ENCODE results near the gene PNMA1. TPM values are rescaled to one million over a fixed set of nuclear protein-coding genes. Genes with fewer than 3 reads are reported as not detected.

PNMA1 gene
- total and polyA plus RNA-seq, 2 donors (not counting 1 experiment from before 2014, with no cell fraction given), result 9.5 to 31.6 TPM

- Mint-ChIP-seq H3K9me3 (ENCODE audit: insufficient read depth) (peaks cover 3% of the 10 kb centered on the region), H3K27me3 (no peaks in the 10 kb centered on the region), H3K4me1 (no peaks in the 10 kb centered on the region), H3K4me3 (no peak overlapping the region), H3K27ac (no peak overlapping the region)
- intact Hi-C loops (cut with micrococcal nuclease), result no loop called here
- TF ChIP-seq, protein P1, sequence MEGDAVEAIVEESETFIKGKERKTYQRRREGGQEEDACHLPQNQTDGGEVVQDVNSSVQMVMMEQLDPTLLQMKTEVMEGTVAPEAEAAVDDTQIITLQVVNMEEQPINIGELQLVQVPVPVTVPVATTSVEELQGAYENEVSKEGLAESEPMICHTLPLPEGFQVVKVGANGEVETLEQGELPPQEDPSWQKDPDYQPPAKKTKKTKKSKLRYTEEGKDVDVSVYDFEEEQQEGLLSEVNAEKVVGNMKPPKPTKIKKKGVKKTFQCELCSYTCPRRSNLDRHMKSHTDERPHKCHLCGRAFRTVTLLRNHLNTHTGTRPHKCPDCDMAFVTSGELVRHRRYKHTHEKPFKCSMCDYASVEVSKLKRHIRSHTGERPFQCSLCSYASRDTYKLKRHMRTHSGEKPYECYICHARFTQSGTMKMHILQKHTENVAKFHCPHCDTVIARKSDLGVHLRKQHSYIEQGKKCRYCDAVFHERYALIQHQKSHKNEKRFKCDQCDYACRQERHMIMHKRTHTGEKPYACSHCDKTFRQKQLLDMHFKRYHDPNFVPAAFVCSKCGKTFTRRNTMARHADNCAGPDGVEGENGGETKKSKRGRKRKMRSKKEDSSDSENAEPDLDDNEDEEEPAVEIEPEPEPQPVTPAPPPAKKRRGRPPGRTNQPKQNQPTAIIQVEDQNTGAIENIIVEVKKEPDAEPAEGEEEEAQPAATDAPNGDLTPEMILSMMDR (IDR thresholded peaks at IDR 0.05), result no peak
- no peak for TF ChIP-seq EZH2 (IDR thresholded peaks at IDR 0.05; ENCODE audit: borderline replicate concordance, insufficient read depth, low read depth, low read length, poor library complexity, severe bottlenecking)
- no peaks in the 10 kb centered on the region for H3K4me1 ChIP-seq (ENCODE audit: control insufficient read depth in 2 of 2, insufficient read depth in 2 of 2, low read length in 2 of 2)
- no peak overlapping the region for H3K9ac ChIP-seq (ENCODE audit: low read length)
- DNase-seq (no peak), ATAC-seq (ENCODE audit: low read depth) (no peak)
- no peak overlapping the region for H2AFZ ChIP-seq (ENCODE audit: insufficient read depth, low read depth, low read length, poor library complexity, severe bottlenecking)
- ChIA-PET POLR2A (no interaction called here), CTCF (no interaction called here)
- no peaks in the 10 kb centered on the region for H3K27me3 ChIP-seq (replicated peaks in 1 of 4; ENCODE audit: control extremely low read depth in 1 of 4, control insufficient read depth in 3 of 4, insufficient read depth in 4 of 4, low read length in 3 of 4)
- H3K4me2 ChIP-seq (replicated peaks; ENCODE audit: low read depth, low read length, poor library complexity, severe bottlenecking), result no peak overlapping the region
- no peaks in the 10 kb centered on the region for H3K36me3 ChIP-seq (replicated peaks in 1 of 2; ENCODE audit: control extremely low read depth in 1 of 2, control insufficient read depth in 1 of 2, extremely low read depth in 1 of 2, insufficient read depth in 2 of 2, low read length in 1 of 2)
- 100% methylated on average over 4 of the region's 5 CpGs for WGBS (ENCODE audit: insufficient coverage)
- no peak overlapping the region for H3K27ac ChIP-seq (ENCODE audit: low read length in 2 of 2)
- H3K79me2 ChIP-seq (ENCODE audit: control insufficient read depth, insufficient read depth, low read length), result no peaks in the 10 kb centered on the region
- H3K9me3 ChIP-seq (ENCODE audit: control extremely low read depth in 1 of 3, control insufficient read depth in 2 of 3, insufficient read depth in 1 of 3, low read length in 2 of 3), result peaks cover 0 to 3% (median 0%) of the 10 kb centered on the region in 3 donors
- H4K20me1 ChIP-seq (ENCODE audit: control insufficient read depth, insufficient read depth, low read length, poor library complexity, severe bottlenecking), result no peaks in the 10 kb centered on the region
- H3K4me3 ChIP-seq (ENCODE audit: control extremely low read depth in 1 of 5, extremely low read depth in 1 of 5, insufficient read depth in 1 of 5, low read depth in 2 of 5, low read length in 4 of 5), result no peak overlapping the region
Observed at GRCh38 chr14:73680821-73681220, 33.4 kb downstream of the PNMA1 start.

- Histone ChIP-seq H3K9me3 (ENCODE audit: control extremely low read depth in 1 of 3, control insufficient read depth in 2 of 3, insufficient read depth in 1 of 3, low read length in 2 of 3) (peaks cover 0 to under 1% (median 0%) of the 10 kb centered on the region in 3 donors), H3K4me1 (ENCODE audit: control insufficient read depth in 2 of 2, insufficient read depth in 2 of 2, low read length in 2 of 2) (no peaks in the 10 kb centered on the region), H3K79me2 (ENCODE audit: control insufficient read depth, insufficient read depth, low read length) (no peaks in the 10 kb centered on the region), H4K20me1 (ENCODE audit: control insufficient read depth, insufficient read depth, low read length, poor library complexity, severe bottlenecking) (no peaks in the 10 kb centered on the region), H3K9ac (ENCODE audit: low read length) (no peak overlapping the region), H3K4me3 (ENCODE audit: control extremely low read depth in 1 of 5, extremely low read depth in 1 of 5, insufficient read depth in 1 of 5, low read depth in 2 of 5, low read length in 4 of 5) (no peak overlapping the region), H3K4me2 (replicated peaks; ENCODE audit: low read depth, low read length, poor library complexity, severe bottlenecking) (no peak overlapping the region), H3K27me3 (replicated peaks in 1 of 4; ENCODE audit: control extremely low read depth in 1 of 4, control insufficient read depth in 3 of 4, insufficient read depth in 4 of 4, low read length in 3 of 4) (no peaks in the 10 kb centered on the region), H3K36me3 (replicated peaks in 1 of 2; ENCODE audit: control extremely low read depth in 1 of 2, control insufficient read depth in 1 of 2, extremely low read depth in 1 of 2, insufficient read depth in 2 of 2, low read length in 1 of 2) (no peaks in the 10 kb centered on the region), H3K27ac (ENCODE audit: low read length in 2 of 2) (no peak overlapping the region), H2AFZ (ENCODE audit: insufficient read depth, low read depth, low read length, poor library complexity, severe bottlenecking) (no peak overlapping the region)
- Mint-ChIP-seq H3K4me1 (no peaks in the 10 kb centered on the region), H3K27ac (no peak overlapping the region), H3K27me3 (no peaks in the 10 kb centered on the region), H3K9me3 (ENCODE audit: insufficient read depth) (no peaks in the 10 kb centered on the region), H3K4me3 (no peak overlapping the region)
- intact Hi-C loops (cut with micrococcal nuclease), result no loop called here
- DNase-seq (no peak), ATAC-seq (ENCODE audit: low read depth) (no peak)
- WGBS (ENCODE audit: insufficient coverage), result no CpG with 5 or more reads among the region's 4 CpGs
- ChIA-PET POLR2A (no interaction called here), CTCF (no interaction called here)
- TF ChIP-seq, protein P1 (IDR thresholded peaks at IDR 0.05), result no peak
- TF ChIP-seq EZH2 (IDR thresholded peaks at IDR 0.05; ENCODE audit: borderline replicate concordance, insufficient read depth, low read depth, low read length, poor library complexity, severe bottlenecking), result no peak
Observed at GRCh38 chr14:73678698-73679097, 35.5 kb downstream of the PNMA1 start.
